ENCODE results near the gene ITPRIPL2. TPM values are rescaled to one million over a fixed set of nuclear protein-coding genes. Genes with fewer than 3 reads are reported as not detected.

The ITPRIPL2 gene
- total and polyA plus RNA-seq, 2 of the 13 experiments (the other 11 are each of a cell fraction or from before 2014, with no cell fraction given), result 5.9 to 12.6 TPM

GRCh38 chr16:19114359-19115147, 789 bp downstream of the ITPRIPL2 start (continued):
- TF ChIP-seq, protein P1, sequence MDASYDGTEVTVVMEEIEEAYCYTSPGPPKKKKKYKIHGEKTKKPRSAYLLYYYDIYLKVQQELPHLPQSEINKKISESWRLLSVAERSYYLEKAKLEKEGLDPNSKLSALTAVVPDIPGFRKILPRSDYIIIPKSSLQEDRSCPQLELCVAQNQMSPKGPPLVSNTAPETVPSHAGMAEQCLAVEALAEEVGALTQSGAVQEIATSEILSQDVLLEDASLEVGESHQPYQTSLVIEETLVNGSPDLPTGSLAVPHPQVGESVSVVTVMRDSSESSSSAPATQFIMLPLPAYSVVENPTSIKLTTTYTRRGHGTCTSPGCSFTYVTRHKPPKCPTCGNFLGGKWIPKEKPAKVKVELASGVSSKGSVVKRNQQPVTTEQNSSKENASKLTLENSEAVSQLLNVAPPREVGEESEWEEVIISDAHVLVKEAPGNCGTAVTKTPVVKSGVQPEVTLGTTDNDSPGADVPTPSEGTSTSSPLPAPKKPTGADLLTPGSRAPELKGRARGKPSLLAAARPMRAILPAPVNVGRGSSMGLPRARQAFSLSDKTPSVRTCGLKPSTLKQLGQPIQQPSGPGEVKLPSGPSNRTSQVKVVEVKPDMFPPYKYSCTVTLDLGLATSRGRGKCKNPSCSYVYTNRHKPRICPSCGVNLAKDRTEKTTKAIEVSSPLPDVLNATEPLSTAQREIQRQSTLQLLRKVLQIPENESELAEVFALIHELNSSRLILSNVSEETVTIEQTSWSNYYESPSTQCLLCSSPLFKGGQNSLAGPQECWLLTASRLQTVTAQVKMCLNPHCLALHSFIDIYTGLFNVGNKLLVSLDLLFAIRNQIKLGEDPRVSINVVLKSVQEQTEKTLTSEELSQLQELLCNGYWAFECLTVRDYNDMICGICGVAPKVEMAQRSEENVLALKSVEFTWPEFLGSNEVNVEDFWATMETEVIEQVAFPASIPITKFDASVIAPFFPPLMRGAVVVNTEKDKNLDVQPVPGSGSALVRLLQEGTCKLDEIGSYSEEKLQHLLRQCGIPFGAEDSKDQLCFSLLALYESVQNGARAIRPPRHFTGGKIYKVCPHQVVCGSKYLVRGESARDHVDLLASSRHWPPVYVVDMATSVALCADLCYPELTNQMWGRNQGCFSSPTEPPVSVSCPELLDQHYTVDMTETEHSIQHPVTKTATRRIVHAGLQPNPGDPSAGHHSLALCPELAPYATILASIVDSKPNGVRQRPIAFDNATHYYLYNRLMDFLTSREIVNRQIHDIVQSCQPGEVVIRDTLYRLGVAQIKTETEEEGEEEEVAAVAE (CRISPR knock-in tag; IDR thresholded peaks at IDR 0.05; ENCODE audit: borderline replicate concordance), result no peak
- no peak for TF ChIP-seq ZNF770 (CRISPR knock-in tag; IDR thresholded peaks at IDR 0.05)
- TF ChIP-seq ZNF30 (CRISPR knock-in tag; IDR thresholded peaks at IDR 0.05), result 0 out of 2 replicates have a peak, but pooled peaks have one; percentile 30
- peak; percentile 14; the same call in 1 of the 2 replicates for TF ChIP-seq MTA1 (CRISPR knock-in tag; IDR thresholded peaks at IDR 0.05; ENCODE audit: borderline replicate concordance)
- TF ChIP-seq GTF3A (CRISPR knock-in tag; conservative IDR thresholded peaks at IDR 0.05), result no peak
- TF ChIP-seq, protein P2, sequence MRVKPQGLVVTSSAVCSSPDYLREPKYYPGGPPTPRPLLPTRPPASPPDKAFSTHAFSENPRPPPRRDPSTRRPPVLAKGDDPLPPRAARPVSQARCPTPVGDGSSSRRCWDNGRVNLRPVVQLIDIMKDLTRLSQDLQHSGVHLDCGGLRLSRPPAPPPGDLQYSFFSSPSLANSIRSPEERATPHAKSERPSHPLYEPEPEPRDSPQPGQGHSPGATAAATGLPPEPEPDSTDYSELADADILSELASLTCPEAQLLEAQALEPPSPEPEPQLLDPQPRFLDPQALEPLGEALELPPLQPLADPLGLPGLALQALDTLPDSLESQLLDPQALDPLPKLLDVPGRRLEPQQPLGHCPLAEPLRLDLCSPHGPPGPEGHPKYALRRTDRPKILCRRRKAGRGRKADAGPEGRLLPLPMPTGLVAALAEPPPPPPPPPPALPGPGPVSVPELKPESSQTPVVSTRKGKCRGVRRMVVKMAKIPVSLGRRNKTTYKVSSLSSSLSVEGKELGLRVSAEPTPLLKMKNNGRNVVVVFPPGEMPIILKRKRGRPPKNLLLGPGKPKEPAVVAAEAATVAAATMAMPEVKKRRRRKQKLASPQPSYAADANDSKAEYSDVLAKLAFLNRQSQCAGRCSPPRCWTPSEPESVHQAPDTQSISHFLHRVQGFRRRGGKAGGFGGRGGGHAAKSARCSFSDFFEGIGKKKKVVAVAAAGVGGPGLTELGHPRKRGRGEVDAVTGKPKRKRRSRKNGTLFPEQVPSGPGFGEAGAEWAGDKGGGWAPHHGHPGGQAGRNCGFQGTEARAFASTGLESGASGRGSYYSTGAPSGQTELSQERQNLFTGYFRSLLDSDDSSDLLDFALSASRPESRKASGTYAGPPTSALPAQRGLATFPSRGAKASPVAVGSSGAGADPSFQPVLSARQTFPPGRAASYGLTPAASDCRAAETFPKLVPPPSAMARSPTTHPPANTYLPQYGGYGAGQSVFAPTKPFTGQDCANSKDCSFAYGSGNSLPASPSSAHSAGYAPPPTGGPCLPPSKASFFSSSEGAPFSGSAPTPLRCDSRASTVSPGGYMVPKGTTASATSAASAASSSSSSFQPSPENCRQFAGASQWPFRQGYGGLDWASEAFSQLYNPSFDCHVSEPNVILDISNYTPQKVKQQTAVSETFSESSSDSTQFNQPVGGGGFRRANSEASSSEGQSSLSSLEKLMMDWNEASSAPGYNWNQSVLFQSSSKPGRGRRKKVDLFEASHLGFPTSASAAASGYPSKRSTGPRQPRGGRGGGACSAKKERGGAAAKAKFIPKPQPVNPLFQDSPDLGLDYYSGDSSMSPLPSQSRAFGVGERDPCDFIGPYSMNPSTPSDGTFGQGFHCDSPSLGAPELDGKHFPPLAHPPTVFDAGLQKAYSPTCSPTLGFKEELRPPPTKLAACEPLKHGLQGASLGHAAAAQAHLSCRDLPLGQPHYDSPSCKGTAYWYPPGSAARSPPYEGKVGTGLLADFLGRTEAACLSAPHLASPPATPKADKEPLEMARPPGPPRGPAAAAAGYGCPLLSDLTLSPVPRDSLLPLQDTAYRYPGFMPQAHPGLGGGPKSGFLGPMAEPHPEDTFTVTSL (CRISPR knock-in tag; IDR thresholded peaks at IDR 0.05; ENCODE audit: borderline replicate concordance), result no peak
- TF ChIP-seq MYC (CRISPR knock-in tag; IDR thresholded peaks at IDR 0.05; ENCODE audit: borderline replicate concordance), result no peak; the same call in 1 of the 2 replicates
- TF ChIP-seq, protein P3, sequence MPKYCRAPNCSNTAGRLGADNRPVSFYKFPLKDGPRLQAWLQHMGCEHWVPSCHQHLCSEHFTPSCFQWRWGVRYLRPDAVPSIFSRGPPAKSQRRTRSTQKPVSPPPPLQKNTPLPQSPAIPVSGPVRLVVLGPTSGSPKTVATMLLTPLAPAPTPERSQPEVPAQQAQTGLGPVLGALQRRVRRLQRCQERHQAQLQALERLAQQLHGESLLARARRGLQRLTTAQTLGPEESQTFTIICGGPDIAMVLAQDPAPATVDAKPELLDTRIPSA (CRISPR knock-in tag; IDR thresholded peaks at IDR 0.05; ENCODE audit: borderline replicate concordance), result no peak
- peak; percentile 79 for TF ChIP-seq ZNF891 (CRISPR knock-in tag; IDR thresholded peaks at IDR 0.05)
- TF ChIP-seq U2AF1 (optimal IDR thresholded peaks at IDR 0.05; ENCODE audit: low read depth, low read length), result no peak
- no peak for TF ChIP-seq SIX1 (CRISPR knock-in tag; IDR thresholded peaks at IDR 0.05; ENCODE audit: borderline replicate concordance)
- TF ChIP-seq RBM39 (IDR thresholded peaks at IDR 0.05; ENCODE audit: low read depth, low read length, poor library complexity, severe bottlenecking), result no peak
- TF ChIP-seq KDM5B (CRISPR knock-in tag; IDR thresholded peaks at IDR 0.05; ENCODE audit: borderline replicate concordance), result peak; percentile 51; the same call in 1 of the 2 replicates
- TF ChIP-seq ZNF329 (CRISPR knock-in tag; IDR thresholded peaks at IDR 0.05; ENCODE audit: low read depth), result peak; percentile 81
- no peak for TF ChIP-seq ZFP36L2 (CRISPR knock-in tag; IDR thresholded peaks at IDR 0.05)

Measured in HepG2 (cell line).